Uterus (tissue), 2 donors: ENCODE data around the gene SLC17A2.

ENCODE experiments used
- CTCF ChIP-seq, 4 experiments: fragments of 200-600 bp in 2 of 4; fragments of 450-650 bp in 2 of 4; sonication (generic) in 2 of 4; IDR thresholded peaks; one replicate each; pipeline ENCODE4 v1.5.1; 2016 to 2019; ENCODE audit warnings: antibody characterized with exemption in 4 of 4, mild to moderate bottlenecking in 2 of 4, moderate library complexity in 1 of 4
- POLR2A ChIP-seq, 2 donors: fragments of 450-650 bp; IDR thresholded peaks; one replicate each; pipeline ENCODE4 v1.6.1; 2016; ENCODE audit warnings: antibody characterized with exemption in 2 of 2, mild to moderate bottlenecking in 1 of 2, moderate library complexity in 1 of 2

- TF ChIP-seq CTCF (IDR thresholded peaks at IDR 0.05) (no peak), POLR2A (IDR thresholded peaks at IDR 0.05) (no peak)
Observed at GRCh38 chr6:25888626-25889025, 41.9 kb downstream of the SLC17A2 start.
